SK-N-SH treated with all-trans-retinoic acid at 6 μM for 48 hours (cell line): ENCODE measurements around the gene ELF5.

Experiments used
- ARNTL ChIP-seq: fragments of 450-650 bp; formaldehyde crosslinking; IDR thresholded peaks from 2 replicates; pipeline ENCODE4 v1.5.0; 2020; ENCODE audit warnings: low read depth, mild to moderate bottlenecking, moderate library complexity, borderline replicate concordance
- ISL1 ChIP-seq: fragments of 250-450 bp; sonication (Bioruptor Pico); IDR thresholded peaks from 2 replicates; pipeline ENCODE4 v2.1.2; 2022; ENCODE audit warnings: mild to moderate bottlenecking, moderate library complexity
- POU6F1 ChIP-seq: fragments of 250-450 bp; sonication (Bioruptor Pico); IDR thresholded peaks from 2 replicates; pipeline ENCODE4 v1.8.0; 2021; ENCODE audit warnings: low read depth, mild to moderate bottlenecking, moderate library complexity, borderline replicate concordance
- ZFP3 ChIP-seq: fragments of 250-450 bp; sonication (Bioruptor Pico); IDR thresholded peaks from 2 replicates; pipeline ENCODE4 v1.5.0; 2020; ENCODE audit warnings: mild to moderate bottlenecking, moderate library complexity
- TF ChIP-seq, protein P1 (sequence below): fragments of 250-450 bp; sonication (Bioruptor Pico); IDR thresholded peaks from 2 replicates; pipeline ENCODE4 v1.8.0; 2020; ENCODE audit warnings: mild to moderate bottlenecking, moderate library complexity, borderline replicate concordance
- TF ChIP-seq, protein P2 (sequence below): fragments of 250-450 bp; sonication (Bioruptor Pico); IDR thresholded peaks from 2 replicates; pipeline ENCODE4 v1.5.0; 2020; ENCODE audit warnings: mild to moderate bottlenecking, moderate library complexity

DNA sequence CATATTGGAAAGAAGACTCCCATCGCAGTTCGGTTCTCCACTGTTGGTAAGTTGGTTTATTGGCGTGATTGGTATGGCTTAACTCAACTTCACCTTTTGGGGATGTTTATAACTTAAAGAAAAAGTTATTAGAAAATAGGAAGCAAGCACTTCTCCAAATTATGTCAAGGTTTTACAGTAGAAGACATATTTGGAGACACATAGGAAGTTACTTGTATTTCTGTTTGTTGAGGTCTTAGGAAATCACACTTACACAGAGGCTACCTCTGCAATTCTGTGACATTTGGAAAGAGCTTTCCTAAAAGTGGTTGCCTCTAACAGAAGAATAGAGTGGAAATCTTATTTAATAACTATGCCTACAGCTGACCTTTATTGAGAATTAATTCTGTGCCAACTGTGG is 62.5 kb downstream of the ELF5 start:
- TF ChIP-seq, protein P1, sequence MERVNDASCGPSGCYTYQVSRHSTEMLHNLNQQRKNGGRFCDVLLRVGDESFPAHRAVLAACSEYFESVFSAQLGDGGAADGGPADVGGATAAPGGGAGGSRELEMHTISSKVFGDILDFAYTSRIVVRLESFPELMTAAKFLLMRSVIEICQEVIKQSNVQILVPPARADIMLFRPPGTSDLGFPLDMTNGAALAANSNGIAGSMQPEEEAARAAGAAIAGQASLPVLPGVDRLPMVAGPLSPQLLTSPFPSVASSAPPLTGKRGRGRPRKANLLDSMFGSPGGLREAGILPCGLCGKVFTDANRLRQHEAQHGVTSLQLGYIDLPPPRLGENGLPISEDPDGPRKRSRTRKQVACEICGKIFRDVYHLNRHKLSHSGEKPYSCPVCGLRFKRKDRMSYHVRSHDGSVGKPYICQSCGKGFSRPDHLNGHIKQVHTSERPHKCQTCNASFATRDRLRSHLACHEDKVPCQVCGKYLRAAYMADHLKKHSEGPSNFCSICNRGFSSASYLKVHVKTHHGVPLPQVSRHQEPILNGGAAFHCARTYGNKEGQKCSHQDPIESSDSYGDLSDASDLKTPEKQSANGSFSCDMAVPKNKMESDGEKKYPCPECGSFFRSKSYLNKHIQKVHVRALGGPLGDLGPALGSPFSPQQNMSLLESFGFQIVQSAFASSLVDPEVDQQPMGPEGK (CRISPR knock-in tag), result no peak
- TF ChIP-seq, protein P2, sequence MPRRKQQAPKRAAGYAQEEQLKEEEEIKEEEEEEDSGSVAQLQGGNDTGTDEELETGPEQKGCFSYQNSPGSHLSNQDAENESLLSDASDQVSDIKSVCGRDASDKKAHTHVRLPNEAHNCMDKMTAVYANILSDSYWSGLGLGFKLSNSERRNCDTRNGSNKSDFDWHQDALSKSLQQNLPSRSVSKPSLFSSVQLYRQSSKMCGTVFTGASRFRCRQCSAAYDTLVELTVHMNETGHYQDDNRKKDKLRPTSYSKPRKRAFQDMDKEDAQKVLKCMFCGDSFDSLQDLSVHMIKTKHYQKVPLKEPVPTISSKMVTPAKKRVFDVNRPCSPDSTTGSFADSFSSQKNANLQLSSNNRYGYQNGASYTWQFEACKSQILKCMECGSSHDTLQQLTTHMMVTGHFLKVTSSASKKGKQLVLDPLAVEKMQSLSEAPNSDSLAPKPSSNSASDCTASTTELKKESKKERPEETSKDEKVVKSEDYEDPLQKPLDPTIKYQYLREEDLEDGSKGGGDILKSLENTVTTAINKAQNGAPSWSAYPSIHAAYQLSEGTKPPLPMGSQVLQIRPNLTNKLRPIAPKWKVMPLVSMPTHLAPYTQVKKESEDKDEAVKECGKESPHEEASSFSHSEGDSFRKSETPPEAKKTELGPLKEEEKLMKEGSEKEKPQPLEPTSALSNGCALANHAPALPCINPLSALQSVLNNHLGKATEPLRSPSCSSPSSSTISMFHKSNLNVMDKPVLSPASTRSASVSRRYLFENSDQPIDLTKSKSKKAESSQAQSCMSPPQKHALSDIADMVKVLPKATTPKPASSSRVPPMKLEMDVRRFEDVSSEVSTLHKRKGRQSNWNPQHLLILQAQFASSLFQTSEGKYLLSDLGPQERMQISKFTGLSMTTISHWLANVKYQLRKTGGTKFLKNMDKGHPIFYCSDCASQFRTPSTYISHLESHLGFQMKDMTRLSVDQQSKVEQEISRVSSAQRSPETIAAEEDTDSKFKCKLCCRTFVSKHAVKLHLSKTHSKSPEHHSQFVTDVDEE (CRISPR knock-in tag), result no peak
- TF ChIP-seq ARNTL (CRISPR knock-in tag), result no peak
- no peak for TF ChIP-seq POU6F1 (CRISPR knock-in tag)
- no peak for TF ChIP-seq ZFP3 (CRISPR knock-in tag)
- no peak for TF ChIP-seq ISL1 (CRISPR knock-in tag)
